Astrocyte of the spinal cord (primary cell): ENCODE measurements around the gene NXPE3.
A peak's percentile ranks its signal among the peaks of the same experiment; 100 is the strongest.

ENCODE experiments used
- DNase-seq: peaks from one replicate; pipeline ENCODE4 v3.0.0; 2011; ENCODE audit warnings: low read depth, low spot score
- H3K4me3 ChIP-seq: 2 replicates; pipeline ENCODE4 v1.5.1; 2011; ENCODE audit warnings: low read depth, mild to moderate bottlenecking, low read length, moderate library complexity
- in situ Hi-C: cut with HindIII; loops from 2 replicates; pipeline ENCODE4 v1.10.0; 2017; ENCODE audit warnings: low sequenced_read_pairs
- TF ChIP-seq, protein P1 (sequence below): IDR thresholded peaks from 2 replicates; pipeline ENCODE4 v1.5.1; 2012; ENCODE audit warnings: low read depth, mild to moderate bottlenecking, low read length, inconsistent platforms

Gene NXPE3

GRCh38 chr3:101836652-101837598 is 57.9 kb downstream of the NXPE3 start:
- peak; percentile 85 for DNase-seq
- TF ChIP-seq, protein P1, sequence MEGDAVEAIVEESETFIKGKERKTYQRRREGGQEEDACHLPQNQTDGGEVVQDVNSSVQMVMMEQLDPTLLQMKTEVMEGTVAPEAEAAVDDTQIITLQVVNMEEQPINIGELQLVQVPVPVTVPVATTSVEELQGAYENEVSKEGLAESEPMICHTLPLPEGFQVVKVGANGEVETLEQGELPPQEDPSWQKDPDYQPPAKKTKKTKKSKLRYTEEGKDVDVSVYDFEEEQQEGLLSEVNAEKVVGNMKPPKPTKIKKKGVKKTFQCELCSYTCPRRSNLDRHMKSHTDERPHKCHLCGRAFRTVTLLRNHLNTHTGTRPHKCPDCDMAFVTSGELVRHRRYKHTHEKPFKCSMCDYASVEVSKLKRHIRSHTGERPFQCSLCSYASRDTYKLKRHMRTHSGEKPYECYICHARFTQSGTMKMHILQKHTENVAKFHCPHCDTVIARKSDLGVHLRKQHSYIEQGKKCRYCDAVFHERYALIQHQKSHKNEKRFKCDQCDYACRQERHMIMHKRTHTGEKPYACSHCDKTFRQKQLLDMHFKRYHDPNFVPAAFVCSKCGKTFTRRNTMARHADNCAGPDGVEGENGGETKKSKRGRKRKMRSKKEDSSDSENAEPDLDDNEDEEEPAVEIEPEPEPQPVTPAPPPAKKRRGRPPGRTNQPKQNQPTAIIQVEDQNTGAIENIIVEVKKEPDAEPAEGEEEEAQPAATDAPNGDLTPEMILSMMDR, result no peak
- H3K4me3 ChIP-seq, result no peak overlapping the region
- in situ Hi-C loops, result no loop called here

GRCh38 chr3:101838691-101839090 is 59.7 kb downstream of the NXPE3 start:
- TF ChIP-seq, protein P1, result no peak
- DNase-seq, result no peak
- in situ Hi-C loops, result no loop called here
- no peak overlapping the region for H3K4me3 ChIP-seq

DNA sequence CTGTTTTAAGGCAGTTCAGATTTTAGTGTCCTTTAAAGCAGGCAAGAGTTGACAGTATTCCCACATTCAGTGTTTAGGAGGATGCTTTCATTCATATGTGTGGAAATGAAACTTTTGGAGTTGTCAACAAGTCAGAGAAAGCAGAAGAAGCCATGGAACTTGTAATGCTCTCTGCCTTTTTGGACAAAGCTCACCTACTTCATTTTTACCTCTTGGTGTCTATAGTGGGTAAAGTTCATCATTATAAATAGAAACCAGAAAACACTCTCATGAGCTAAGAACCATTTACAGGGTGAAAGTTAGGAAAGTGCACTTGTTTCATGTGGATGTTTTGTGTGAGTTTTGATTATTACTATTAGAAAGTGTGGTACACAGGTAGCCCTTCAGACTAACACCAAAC is 61.1 kb downstream of the NXPE3 start:
- TF ChIP-seq, protein P1, result no peak
- H3K4me3 ChIP-seq, result no peak overlapping the region
- in situ Hi-C loops, result no loop called here
- DNase-seq, result no peak

DNA sequence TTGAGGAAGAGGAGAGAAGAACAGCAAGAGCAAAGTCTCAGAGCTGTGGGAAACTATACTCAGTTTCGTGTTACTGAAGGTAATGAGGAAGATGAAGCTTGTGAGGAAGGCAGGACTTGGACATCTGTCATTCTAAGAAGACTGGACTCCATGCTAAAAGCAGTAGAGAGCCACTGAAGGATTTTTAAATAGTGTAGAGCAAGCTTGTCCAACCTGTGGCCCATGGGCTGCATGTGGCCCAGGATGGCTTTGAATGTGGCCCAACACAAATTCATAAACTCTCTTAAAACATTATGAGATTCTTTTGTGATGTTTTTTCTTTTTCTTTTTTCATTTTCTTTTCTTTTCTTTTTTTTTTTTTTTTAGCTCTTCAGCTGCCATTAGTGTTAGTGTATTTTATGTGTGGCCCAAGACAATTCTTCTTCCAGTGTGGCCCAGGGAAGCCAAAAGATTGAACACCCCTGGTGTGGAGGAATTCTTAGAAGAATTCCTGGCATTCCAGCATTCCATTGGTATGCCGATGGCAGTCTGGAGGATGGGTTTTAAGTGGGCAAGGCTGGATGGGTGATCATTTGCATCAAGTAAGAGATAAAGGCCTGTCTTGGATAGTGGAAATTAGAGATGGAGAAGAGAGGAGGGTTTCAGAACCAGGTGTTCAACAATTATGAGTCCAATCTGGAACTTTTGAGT is 63.4 kb downstream of the NXPE3 start:
- H3K4me3 ChIP-seq, result no peak overlapping the region
- TF ChIP-seq, protein P1, result no peak
- in situ Hi-C loops, result no loop called here
- no peak for DNase-seq

DNA sequence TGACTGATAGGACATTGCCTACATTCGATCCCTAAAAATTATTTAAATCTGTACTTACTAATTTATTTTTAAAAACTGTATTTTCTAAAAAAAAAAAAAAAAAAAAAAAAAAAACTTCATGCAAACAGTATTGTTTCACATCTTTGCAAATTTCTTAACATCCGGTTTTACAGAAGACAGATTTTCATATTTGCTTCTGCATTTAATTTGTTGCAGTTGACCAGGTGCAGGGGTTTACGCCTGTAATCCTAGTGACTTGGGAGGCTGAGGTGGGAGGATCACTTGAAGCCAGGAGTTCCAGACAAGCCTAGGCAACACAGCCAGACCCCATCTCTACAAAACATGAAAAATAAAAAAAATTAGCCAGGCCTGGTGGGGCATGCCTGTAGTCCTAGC is 63.9 kb downstream of the NXPE3 start:
- in situ Hi-C loops, result no loop called here
- H3K4me3 ChIP-seq, result no peak overlapping the region
- TF ChIP-seq, protein P1, result no peak
- DNase-seq, result no peak

DNA sequence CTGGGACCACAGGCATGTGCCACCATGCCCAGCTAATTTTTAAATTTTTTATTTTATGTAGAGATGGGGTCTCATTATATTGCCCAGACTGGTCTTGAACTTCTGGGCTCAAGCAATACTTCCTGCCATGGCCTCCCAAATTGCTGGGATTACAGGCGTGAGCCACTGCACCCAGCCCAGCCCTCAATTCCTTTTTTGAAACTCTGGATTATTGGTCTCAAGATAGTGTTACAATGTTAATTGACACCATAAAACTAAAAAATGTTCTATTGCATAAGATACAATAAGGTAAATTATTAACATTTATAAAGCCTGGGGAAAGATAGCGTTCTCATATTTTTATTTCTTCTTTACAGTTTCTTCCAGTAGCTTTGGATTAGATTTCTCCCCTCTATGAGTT is 66.4 kb downstream of the NXPE3 start:
- TF ChIP-seq, protein P1, result no peak
- no peak for DNase-seq
- H3K4me3 ChIP-seq, result no peak overlapping the region
- in situ Hi-C loops, result no loop called here
